Fibroblast of lung (primary cell): ENCODE results near the gene TNS3. TPM values are rescaled to one million over a fixed set of nuclear protein-coding genes. Genes with fewer than 3 reads are reported as not detected.

Source experiments
- DNase-seq, 2 donors: peaks; one replicate each; pipeline versions ENCODE4 v3.0.0 to v3.0.0-alpha.2; 2010; ENCODE audit warnings: low read depth in 2 of 2
- H2AFZ ChIP-seq: 2 replicates; pipeline ENCODE4 v1.5.1; 2012; ENCODE audit warnings: low read length, control low read depth, inconsistent platforms
- H3K27ac ChIP-seq: 2 replicates; pipeline ENCODE4 v1.5.1; 2011; ENCODE audit warnings: low read length, control low read depth; ENCODE audit not compliant: insufficient read depth
- H3K27me3 ChIP-seq: 2 replicates; pipeline ENCODE4 v1.5.1; 2011; ENCODE audit warnings: mild to moderate bottlenecking, low read length; ENCODE audit not compliant: control insufficient read depth, insufficient read depth
- H3K36me3 ChIP-seq: 2 replicates; pipeline ENCODE4 v1.5.1; 2011; ENCODE audit warnings: low read length; ENCODE audit not compliant: control insufficient read depth, insufficient read depth
- H3K4me1 ChIP-seq: 2 replicates; pipeline ENCODE4 v1.5.1; 2011; ENCODE audit warnings: low read length; ENCODE audit not compliant: control insufficient read depth, insufficient read depth; ENCODE audit errors: extremely low read depth
- H3K4me2 ChIP-seq: 2 replicates; pipeline ENCODE4 v1.5.1; 2011; ENCODE audit warnings: low read length, control low read depth; ENCODE audit not compliant: insufficient read depth; ENCODE audit errors: extremely low read depth
- H3K4me3 ChIP-seq, 4 experiments: fragments of 200-600 bp in 1 of 4; sonication (generic) in 1 of 4; replicated peaks in 1 of 4; 2 replicates each; pipeline ENCODE4 v1.5.1; 2011 to 2016; ENCODE audit warnings: low read length in 4 of 4, low read depth in 3 of 4, mild to moderate bottlenecking in 3 of 4, control low read depth in 2 of 4, inconsistent platforms in 1 of 4, mixed read lengths in 1 of 4; ENCODE audit not compliant: insufficient read depth in 1 of 4; ENCODE audit errors: control extremely low read depth in 1 of 4
- H3K79me2 ChIP-seq: 2 replicates; pipeline ENCODE4 v1.5.1; 2012; ENCODE audit warnings: mild to moderate bottlenecking, low read length, inconsistent platforms; ENCODE audit not compliant: control insufficient read depth, insufficient read depth
- H3K9ac ChIP-seq: 2 replicates; pipeline ENCODE4 v1.5.1; 2011; ENCODE audit warnings: mild to moderate bottlenecking, low read length, control low read depth; ENCODE audit not compliant: insufficient read depth
- H3K9me3 ChIP-seq: 2 replicates; pipeline ENCODE4 v1.5.1; 2012; ENCODE audit warnings: low read depth, low read length; ENCODE audit not compliant: control insufficient read depth, insufficient read depth
- H4K20me1 ChIP-seq: 2 replicates; pipeline ENCODE4 v1.5.1; 2011; ENCODE audit warnings: low read length; ENCODE audit not compliant: control insufficient read depth, insufficient read depth; ENCODE audit errors: extremely low read depth
- CTCF ChIP-seq, 2 donors: IDR thresholded peaks in 1 of 2; conservative IDR thresholded peaks in 1 of 2; 1 replicate in 1 of 2; 2 replicates in 1 of 2; pipeline ENCODE4 v1.5.1; 2011 to 2012; ENCODE audit warnings: low read length in 2 of 2, control low read depth in 1 of 2, inconsistent platforms in 1 of 2, low read depth in 1 of 2, mild to moderate bottlenecking in 1 of 2
- EZH2 ChIP-seq: IDR thresholded peaks from 2 replicates; pipeline ENCODE4 v1.5.1; 2012; ENCODE audit warnings: low read length, control low read depth, mild to moderate bottlenecking; ENCODE audit errors: missing control alignments
- polyA plus RNA-seq, 2 donors: library from polyadenylated mRNA; depleted of rRNA in 1 of 2; stranded (reverse) in 1 of 2; unstranded in 1 of 2; fragments of >200 nt; gene quantifications; 2 replicates each; pipeline ENCODE4 v1.2.1, GENCODE V29; 2011 to 2012; ENCODE audit warnings: missing spikeins in 1 of 2
- total RNA-seq: library from RNA; depleted of rRNA; stranded (reverse); fragments of >200 nt; gene quantifications from 2 replicates; pipeline ENCODE4 v1.2.1, GENCODE V29; 2014

TNS3 gene
- total and polyA plus RNA-seq, 2 donors (not counting 1 experiment from before 2014, with no cell fraction given): 74.4 to 88.8 TPM

DNA sequence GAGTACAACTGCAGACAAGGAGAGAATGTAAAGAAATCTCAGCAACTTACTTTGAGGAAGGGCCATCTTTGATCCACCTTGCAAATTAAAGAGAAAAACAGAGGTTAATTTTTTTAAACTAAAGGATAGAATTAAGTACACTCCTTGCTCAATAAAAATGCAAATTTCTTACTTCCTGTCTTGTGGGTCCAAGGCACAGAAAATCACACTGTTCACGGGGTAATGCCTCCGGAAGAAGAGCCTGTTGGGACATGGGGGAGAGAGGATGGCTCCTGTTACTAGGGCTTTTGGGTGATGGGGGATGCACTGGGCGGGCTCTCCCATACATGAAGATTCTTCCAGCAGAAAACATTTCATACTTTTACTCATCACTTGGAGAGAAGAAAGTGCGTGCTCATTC, 301.8 kb downstream of the TNS3 start:
- TF ChIP-seq CTCF (conservative IDR thresholded peaks at IDR 0.05 in 1 of 2, IDR thresholded peaks at IDR 0.05 in 1 of 2; ENCODE audit: low read depth in 1 of 2, low read length in 2 of 2) (no peak), EZH2 (no peak)
- Histone ChIP-seq H3K4me3 (no peak overlapping the region), H4K20me1 (no peaks in the 10 kb centered on the region), H3K4me1 (no peaks in the 10 kb centered on the region), H3K79me2 (no peaks in the 10 kb centered on the region), H2AFZ (no peak overlapping the region), H3K36me3 (peaks cover 42% of the 10 kb centered on the region), H3K27me3 (no peaks in the 10 kb centered on the region), H3K27ac (no peak overlapping the region), H3K4me2 (no peak overlapping the region), H3K9ac (no peak overlapping the region), H3K9me3 (no peaks in the 10 kb centered on the region)
- no peak for DNase-seq

DNA sequence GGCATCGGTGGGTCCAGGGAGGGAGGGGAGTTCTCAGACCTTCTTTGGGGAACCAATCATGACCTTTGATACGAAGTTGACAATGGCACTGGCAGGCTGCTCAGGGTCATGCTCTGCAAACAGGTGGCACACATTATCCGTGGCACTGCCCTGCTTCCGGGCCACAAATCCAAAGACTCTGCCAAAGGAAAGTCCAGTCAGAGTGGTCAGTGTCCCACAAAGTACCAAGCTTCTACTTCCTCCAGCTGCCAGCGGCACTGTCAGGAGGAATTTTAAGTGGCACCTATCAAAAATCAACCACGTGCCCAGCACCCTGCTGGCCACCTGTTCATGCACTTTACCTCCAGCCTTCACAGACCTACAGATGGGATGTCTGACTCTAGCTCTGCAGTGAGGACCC, 303.9 kb downstream of the TNS3 start:
- no peak overlapping the region for H3K27ac ChIP-seq
- TF ChIP-seq EZH2: no peak
- TF ChIP-seq CTCF (conservative IDR thresholded peaks at IDR 0.05 in 1 of 2, IDR thresholded peaks at IDR 0.05 in 1 of 2; ENCODE audit: low read depth in 1 of 2, low read length in 2 of 2): no peak
- H3K9ac ChIP-seq: no peak overlapping the region
- H3K79me2 ChIP-seq: no peaks in the 10 kb centered on the region
- H3K36me3 ChIP-seq: peaks cover 27% of the 10 kb centered on the region
- H3K4me2 ChIP-seq: no peak overlapping the region
- no peaks in the 10 kb centered on the region for H3K4me1 ChIP-seq
- no peaks in the 10 kb centered on the region for H3K9me3 ChIP-seq
- H4K20me1 ChIP-seq: no peaks in the 10 kb centered on the region
- no peak overlapping the region for H3K4me3 ChIP-seq
- no peaks in the 10 kb centered on the region for H3K27me3 ChIP-seq
- no peak overlapping the region for H2AFZ ChIP-seq
- DNase-seq: no peak

- no peak overlapping the region for H3K27ac ChIP-seq
- H3K4me1 ChIP-seq: no peaks in the 10 kb centered on the region
- H3K79me2 ChIP-seq: no peaks in the 10 kb centered on the region
- no peaks in the 10 kb centered on the region for H4K20me1 ChIP-seq
- TF ChIP-seq CTCF (conservative IDR thresholded peaks at IDR 0.05 in 1 of 2, IDR thresholded peaks at IDR 0.05 in 1 of 2; ENCODE audit: low read depth in 1 of 2, low read length in 2 of 2): no peak
- TF ChIP-seq EZH2: no peak
- no peak overlapping the region for H2AFZ ChIP-seq
- H3K27me3 ChIP-seq: no peaks in the 10 kb centered on the region
- no peak overlapping the region for H3K4me2 ChIP-seq
- H3K36me3 ChIP-seq: peaks cover 23% of the 10 kb centered on the region
- DNase-seq: no peak
- H3K4me3 ChIP-seq: no peak overlapping the region
- no peaks in the 10 kb centered on the region for H3K9me3 ChIP-seq
- H3K9ac ChIP-seq: no peak overlapping the region
These were observed 304.6 kb downstream of the TNS3 start for GRCh38 chr7:47277321-47277781.
